HT1080 (cell line): ENCODE data around the gene ANO2. TPM values are rescaled to one million over a fixed set of nuclear protein-coding genes. Genes with fewer than 3 reads are reported as not detected.

ENCODE experiments used
- DNase-seq: peaks from one replicate; pipeline ENCODE4 v3.0.0-alpha.2; 2015; ENCODE audit warnings: low read depth
- total RNA-seq: library from RNA; depleted of rRNA; stranded (reverse); fragments of >200 nt; shearing (Covaris generic); gene quantifications from 2 replicates; pipeline ENCODE4 v1.2.3, GENCODE V29; 2014

The ANO2 gene
- total RNA-seq, 1 experiment from 2014 or later: 1.4 TPM

DNA sequence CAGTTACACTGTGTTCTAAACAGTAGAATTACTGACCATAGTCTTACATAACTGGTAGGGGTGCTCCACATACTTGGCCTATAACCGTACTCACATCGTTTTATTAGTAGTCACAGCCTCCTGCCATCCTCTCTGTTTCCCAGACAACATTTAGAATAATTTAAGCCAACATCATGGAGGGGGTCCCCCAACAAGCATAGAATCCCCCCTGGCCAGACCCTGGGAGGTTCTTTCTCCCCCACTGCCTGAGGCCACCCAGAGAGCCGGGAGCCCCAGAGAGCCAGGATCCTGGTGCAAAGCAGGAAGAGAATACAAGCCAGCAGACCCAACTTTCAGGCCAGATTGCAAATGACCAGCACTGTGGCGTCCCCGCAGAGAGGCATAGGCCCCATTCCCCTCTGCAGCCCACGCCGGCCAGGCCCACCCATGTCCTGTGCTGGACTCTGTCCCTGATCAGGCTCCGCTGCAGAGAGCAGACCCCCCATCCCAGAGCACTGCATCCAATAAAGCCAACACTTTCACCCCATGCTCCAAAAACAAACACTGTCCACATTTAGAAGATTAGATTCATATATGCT is 317.9 kb downstream of the ANO2 start:
- DNase-seq: no peak

- DNase-seq: no peak
Observed at GRCh38 chr12:5626151-5626550, 318.9 kb downstream of the ANO2 start.

- DNase-seq: no peak
Observed at GRCh38 chr12:5624486-5625272, 320.4 kb downstream of the ANO2 start.

- DNase-seq: no peak
Observed at GRCh38 chr12:5623411-5623810, 321.6 kb downstream of the ANO2 start.

- DNase-seq: no peak
Observed at GRCh38 chr12:5622280-5622679, 322.8 kb downstream of the ANO2 start.

GRCh38 chr12:5621329-5621728 is 323.7 kb downstream of the ANO2 start:
- no peak for DNase-seq

DNA sequence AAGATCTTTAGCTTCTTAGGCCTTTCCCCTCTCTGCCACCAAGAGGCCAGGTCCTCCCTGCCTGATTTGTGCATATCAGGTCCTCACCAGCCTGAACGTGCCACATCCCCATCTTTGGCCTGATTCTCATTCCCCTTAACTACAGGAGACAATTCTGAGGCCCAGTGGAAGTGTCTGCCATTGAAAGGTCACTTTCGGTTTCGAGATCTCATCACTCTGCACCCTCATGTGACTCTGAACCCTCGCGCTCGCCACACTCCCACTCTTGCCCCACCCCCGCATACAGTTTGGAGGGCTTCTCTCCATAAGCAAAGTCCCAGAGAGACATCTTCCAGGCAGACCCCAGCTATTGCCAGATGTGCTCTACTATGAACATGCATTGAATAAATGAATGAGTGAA is 324.2 kb downstream of the ANO2 start:
- no peak for DNase-seq

- DNase-seq: no peak
Observed at GRCh38 chr12:5619628-5620027, 325.4 kb downstream of the ANO2 start.

GRCh38 chr12:5616854-5617253 is 328.2 kb downstream of the ANO2 start:
- DNase-seq: no peak

GRCh38 chr12:5615760-5616159 is 329.3 kb downstream of the ANO2 start:
- DNase-seq: no peak

- no peak for DNase-seq
Observed at GRCh38 chr12:5614256-5614655, 330.8 kb downstream of the ANO2 start.

DNA sequence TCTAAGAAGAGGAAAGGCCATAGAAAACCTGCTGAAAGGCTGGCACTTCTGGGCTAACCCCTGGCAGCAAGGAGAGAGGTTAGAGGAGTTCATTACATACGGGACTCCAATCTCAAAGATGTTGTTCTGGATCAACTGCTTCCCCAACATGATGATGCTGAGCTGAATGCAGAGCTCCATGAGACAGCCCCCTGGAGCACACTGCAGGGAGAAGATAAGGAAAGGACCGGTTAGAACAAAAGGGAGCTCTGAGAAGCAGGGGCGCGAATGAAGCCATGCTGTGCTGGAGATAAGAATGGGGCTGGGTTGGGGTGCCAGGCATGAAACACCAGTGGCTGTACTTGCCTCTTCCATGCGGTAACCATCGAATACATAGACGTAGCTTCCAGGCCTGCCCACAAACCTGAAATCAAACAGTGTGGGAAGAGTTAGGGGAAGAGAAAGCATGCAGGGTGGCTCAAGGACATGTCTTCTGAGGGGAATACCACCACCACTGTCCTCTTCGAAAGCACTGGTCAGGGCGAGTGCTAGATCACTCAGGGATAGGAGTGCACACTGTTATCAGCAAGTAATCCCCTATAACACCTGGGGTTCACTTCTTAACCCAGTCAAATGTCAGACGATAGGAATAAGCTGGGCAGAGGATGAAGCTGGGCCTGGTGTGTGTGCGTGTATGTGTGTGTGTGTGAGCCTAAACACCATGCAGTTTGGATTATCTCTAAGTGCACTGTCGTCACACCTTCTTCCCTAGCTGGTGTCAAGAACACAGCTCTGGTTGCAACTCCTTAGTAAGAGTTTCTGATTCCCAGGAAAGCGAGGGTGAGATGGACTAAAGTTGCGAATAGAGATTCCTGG is 332.3 kb downstream of the ANO2 start:
- no peak for DNase-seq

- no peak for DNase-seq
Observed at GRCh38 chr12:5611162-5611561, 333.9 kb downstream of the ANO2 start.

DNA sequence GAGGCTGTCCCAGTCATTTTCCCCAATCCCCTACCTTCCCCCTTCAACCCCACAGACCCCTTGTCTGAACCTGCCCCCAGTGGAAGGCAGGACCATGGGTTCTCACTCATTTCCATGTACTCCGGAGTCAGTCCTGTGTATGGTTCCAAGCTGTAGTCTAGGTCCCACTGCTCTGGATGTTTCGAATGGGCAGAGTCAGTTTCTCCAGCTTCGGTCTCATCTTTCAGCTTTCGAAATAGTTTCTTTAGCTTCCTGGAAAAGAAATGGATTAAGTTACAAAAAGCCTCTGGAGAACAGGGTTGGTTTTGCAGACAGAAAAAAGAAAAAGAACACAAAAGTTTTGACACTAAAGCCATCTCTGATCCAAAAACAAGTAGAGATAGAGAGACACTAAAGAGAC is 345.7 kb downstream of the ANO2 start:
- DNase-seq: no peak

DNA sequence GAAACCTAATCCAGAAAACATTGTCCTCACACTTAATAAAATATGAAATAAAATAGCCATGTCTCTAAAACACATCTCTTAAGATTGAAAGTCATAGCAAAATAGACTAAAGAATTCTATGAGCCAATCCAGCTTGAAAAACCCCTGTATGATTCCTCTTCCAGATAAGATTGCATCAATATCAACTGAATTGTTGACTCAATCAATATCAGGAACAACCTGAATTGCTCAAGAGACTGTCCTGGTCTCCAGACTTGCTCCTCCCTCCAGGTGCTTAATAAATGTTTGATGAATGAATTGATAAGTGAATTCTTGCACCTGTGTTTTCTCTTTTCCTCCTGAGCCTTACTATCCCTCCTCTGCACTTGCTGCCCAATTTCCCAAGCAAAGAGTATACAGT is 351.1 kb downstream of the ANO2 start:
- no peak for DNase-seq

GRCh38 chr12:5593086-5593485 is 352.0 kb downstream of the ANO2 start:
- no peak for DNase-seq

DNA sequence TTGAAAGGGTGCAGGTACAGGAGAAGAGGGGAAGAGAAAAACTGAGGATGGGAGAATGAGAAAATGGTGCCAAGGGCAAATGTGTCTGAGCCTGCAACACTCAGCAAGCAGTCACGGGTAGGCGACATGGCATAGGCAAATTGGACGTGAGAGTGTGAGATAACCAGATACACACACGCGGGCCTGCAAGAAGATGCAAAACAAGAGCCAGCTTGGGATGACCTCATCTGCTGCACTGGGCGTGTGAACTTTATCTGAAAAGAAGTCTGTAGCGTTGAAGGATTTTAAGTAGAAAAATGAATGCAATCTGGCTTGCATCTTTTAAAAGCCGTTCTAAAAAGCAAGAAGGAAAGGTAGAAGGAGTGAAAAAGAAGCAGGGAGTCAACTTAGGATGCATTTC is 352.7 kb downstream of the ANO2 start:
- DNase-seq: no peak

GRCh38 chr12:5590316-5590715 is 354.7 kb downstream of the ANO2 start:
- no peak for DNase-seq

GRCh38 chr12:5589054-5589453 is 356.0 kb downstream of the ANO2 start:
- no peak for DNase-seq

GRCh38 chr12:5588591-5588990 is 356.5 kb downstream of the ANO2 start:
- DNase-seq: peak; percentile 7

DNA sequence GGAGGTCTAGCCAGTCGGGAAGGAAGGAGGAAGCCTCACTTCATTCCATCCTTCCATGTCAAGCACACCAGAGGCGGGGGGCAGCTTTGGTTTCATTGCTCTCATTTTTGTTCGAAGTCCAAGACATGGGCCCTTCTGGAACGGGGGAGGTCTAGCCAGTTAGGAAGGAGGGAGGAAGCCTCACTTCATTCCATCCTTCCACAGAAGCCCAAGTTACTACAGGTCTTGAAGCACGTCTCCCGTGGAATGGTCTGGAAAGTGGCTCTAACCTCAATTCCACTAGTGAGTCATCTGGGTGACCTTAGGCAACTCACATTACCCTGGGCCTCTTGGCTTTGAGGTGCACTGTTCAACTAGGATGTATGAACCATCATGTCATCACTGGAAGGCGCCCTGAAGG is 356.9 kb downstream of the ANO2 start:
- peak; percentile 6 for DNase-seq

DNA sequence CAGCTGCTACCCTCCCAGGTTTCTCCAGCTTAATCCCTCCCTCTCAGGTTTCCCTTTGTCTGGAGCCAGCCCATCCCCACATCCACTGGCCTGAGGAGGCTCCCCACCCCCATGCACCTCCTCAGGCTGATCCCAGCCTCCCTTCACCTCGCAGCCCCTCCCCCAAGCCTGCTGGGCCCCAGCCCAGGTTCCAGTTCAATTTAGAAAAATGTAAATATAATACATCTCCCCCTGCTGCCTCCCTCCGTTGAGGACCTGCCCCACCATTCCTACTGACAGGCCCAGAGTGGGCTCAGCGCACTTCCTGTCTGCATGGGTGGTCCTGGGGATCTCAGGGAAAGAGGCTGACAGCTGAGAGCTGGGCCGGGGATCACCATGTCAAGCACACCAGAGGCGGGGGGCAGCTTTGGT is 357.3 kb downstream of the ANO2 start:
- DNase-seq: no peak
